GM18858 (cell line): ENCODE data around the gene PSME1.

Source experiments
- ATAC-seq: cut with Tn5 transposase; IDR thresholded peaks from one replicate; pipeline ENCODE4 v1.9.1; 2021; ENCODE audit not compliant: unreplicated experiment

PSME1 gene

DNA sequence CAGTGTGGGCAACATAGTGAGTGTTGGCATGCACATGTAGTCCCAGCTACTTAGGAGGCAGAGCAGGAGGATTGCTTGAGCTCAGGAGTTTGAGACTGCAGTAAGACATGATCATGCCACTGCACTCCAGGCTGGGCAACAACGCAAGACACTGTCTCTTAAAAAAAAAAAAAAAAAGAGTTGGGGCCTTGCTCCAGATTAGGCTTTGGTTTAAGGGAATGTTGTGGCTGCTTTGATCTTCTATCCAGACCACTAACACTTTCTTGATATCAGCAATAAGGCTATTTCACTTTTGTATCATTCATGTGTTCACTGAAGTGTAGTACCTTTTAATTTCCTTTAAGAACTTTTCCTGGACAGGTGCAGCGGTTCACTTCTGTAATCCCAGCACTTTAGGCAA lies 8.3 kb upstream of the PSME1 start:
- no peak for ATAC-seq

- ATAC-seq = no peak
Measured at GRCh38 chr14:24129410-24129998, 6.5 kb upstream of the PSME1 start.

DNA sequence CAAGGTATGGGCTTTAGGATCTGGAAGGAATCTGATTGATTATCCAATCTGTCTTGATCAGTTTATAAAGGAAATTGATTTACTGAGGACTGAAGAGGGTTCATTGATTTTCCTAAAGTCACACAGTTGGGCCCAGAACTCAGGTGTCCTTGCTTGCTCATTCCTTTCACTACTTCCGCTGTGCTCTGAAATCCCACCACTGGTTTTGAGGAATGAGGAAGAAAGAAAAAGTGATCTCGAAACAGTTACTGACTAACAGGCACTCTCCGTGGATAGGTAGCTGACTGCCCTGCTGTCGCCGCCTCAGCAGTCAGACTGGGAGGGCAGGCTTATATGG lies 5.6 kb upstream of the PSME1 start, which contains the start of gene FITM1:
Gene FITM1 (plus strand): TSS at position 280 of the 337 bp plus-strand sequence. CDS start 905 bp downstream, outside the sequence.
- ATAC-seq = no peak

DNA sequence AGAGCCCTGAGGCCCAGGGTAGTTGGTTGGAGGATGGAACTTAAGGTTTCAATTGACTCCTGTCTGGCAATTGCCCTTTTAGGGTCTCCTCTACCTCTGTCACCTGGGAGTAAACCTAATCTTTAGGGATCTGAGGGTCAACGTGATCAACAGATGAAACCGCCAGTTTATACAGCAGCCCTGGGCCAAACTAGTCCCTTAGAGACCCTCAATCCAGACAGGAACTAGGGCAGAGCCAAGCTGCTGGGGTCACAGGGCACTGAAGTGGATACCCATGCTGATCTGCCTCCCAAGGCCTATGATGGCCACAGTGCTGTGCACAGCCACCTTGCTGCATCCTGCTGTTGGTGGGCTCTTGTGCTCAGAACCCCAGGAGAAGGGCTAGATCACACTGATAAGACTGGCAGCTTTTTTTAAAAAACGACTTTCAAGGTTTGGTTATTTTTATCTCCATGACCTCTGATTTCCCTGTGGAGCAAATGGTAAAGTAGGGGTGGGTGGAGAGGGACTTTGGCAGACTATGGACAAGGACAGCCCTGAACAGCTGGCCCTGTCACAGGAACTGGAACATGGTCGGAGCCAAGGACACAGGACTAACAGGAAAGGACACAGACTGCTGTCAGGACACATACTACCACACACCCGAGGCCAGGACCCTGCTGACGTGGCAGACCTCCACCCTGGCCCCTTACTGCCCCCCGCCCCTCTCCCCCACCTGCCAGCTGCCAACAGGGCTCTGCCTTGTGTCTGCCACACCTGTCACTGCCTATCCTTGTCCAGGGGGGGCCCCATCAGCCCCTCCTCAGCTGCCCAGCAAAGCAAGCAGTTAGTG lies 5.1 kb upstream of the PSME1 start:
- ATAC-seq = no peak

DNA sequence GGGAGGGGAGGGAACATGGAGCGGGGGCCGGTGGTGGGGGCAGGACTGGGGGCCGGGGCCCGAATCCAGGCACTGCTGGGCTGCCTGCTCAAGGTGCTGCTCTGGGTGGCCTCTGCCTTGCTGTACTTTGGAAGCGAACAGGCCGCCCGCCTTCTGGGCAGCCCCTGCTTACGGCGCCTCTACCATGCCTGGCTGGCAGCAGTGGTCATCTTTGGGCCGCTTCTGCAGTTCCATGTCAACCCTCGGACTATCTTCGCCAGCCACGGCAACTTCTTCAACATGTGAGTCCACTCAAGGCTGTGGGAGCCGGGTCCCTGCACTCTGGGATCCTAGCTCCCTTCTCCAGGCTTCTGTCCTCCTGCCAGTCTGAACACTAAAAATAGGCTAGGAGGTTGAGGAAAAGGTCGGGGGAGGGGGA lies 4.4 kb upstream of the PSME1 start:
- ATAC-seq = no peak

DNA sequence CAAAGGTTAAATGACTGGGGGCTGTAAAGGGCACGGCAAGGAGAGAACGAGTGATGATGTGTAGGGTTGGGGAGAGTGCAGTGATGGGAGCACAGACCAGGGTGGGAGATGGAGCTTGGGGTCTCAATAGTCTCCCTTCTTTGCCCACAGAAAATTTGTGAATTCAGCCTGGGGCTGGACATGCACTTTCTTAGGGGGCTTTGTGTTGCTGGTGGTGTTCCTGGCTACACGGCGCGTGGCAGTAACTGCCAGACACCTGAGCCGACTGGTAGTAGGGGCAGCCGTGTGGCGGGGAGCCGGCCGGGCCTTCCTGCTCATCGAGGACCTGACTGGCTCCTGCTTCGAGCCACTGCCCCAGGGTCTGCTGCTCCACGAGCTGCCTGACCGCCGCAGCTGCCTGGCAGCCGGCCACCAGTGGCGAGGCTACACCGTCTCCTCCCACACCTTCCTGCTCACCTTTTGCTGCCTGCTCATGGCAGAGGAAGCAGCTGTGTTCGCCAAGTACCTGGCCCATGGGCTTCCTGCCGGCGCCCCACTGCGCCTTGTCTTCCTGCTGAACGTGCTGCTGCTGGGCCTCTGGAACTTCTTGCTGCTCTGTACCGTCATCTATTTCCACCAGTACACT lies 3.8 kb upstream of the PSME1 start:
- ATAC-seq = no peak

GRCh38 chr14:24132976-24133375 lies 3.0 kb upstream of the PSME1 start:
- no peak for ATAC-seq

- ATAC-seq = no peak
Measured at GRCh38 chr14:24133735-24134134, 2.3 kb upstream of the PSME1 start.

DNA sequence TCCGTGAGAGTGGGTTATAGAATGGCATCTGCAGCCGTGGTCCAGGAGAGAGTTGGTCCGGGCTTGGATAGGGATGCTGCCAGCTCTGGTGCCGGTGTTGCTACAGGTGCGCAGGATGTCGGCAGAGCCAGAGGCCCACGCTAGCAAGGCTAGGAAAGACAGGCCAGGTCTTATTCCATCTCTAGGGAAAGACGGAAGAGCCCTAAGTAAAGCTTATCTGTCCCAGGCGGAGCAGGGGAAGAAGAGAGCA lies 485 bp upstream of the PSME1 start:
- no peak for ATAC-seq

DNA sequence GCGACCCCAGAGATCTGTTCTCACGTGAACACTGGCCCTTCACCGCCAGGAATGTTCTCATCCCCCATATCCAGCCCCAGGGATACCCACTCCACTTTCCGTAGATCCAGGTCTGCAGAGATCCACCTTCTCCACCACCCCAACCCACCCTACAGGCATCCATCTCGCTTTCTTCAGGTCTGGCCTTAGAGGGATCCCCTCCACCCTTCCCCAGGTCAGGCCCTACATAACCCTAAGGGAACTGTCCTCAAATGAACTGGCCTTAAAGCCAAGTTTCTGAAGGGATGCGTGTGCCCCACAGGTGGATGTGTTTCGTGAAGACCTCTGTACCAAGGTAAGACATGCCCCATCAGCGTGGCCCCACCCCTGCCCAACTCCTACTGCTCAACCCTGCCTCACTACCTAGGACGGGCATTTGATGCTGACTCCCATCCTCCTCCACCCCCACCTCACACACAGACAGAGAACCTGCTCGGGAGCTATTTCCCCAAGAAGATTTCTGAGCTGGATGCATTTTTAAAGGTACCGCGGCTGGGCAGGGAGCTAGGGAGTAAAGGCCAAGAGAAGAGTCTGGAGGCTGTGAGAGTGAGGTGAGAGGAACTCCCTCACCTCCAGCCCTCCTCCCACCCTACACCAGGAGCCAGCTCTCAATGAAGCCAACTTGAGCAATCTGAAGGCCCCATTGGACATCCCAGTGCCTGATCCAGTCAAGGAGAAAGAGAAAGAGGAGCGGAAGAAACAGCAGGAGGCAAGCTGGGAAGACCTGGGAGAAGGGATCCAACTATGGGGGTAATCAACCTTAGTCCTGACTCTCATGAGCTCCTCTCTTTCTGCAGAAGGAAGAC lies 912 bp downstream of the PSME1 start:
- ATAC-seq = no peak

DNA sequence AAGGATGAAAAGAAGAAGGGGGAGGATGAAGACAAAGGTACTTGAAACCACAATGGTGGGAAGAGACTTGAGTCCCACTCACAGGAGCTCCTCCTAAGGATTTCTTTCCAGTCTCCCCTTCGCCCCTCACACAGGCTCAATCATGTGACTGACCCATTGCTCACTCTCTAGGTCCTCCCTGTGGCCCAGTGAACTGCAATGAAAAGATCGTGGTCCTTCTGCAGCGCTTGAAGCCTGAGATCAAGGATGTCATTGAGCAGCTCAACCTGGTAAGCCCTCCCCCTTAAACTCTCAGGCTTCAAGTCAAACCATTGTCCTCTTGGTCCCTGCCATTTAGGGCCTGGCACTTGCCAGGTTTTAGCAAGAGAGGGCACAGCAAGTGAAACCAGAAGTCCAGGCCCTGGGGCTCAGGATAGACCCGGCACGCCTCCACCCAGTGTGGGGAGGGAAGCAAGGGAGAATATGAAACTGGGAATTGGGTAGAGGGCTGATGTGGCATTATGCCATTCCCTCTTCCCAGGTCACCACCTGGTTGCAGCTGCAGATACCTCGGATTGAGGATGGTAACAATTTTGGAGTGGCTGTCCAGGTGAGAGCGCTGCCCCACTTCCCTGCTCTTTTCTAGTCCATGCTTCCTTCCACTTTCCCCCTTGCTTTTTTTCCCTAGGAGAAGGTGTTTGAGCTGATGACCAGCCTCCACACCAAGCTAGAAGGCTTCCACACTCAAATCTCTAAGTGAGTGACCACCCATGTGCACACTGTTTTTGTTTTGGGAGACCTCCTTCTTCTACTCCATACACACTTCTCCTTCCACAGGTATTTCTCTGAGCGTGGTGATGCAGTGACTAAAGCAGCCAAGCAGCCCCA lies 1.8 kb downstream of the PSME1 start:
- ATAC-seq = no peak

DNA sequence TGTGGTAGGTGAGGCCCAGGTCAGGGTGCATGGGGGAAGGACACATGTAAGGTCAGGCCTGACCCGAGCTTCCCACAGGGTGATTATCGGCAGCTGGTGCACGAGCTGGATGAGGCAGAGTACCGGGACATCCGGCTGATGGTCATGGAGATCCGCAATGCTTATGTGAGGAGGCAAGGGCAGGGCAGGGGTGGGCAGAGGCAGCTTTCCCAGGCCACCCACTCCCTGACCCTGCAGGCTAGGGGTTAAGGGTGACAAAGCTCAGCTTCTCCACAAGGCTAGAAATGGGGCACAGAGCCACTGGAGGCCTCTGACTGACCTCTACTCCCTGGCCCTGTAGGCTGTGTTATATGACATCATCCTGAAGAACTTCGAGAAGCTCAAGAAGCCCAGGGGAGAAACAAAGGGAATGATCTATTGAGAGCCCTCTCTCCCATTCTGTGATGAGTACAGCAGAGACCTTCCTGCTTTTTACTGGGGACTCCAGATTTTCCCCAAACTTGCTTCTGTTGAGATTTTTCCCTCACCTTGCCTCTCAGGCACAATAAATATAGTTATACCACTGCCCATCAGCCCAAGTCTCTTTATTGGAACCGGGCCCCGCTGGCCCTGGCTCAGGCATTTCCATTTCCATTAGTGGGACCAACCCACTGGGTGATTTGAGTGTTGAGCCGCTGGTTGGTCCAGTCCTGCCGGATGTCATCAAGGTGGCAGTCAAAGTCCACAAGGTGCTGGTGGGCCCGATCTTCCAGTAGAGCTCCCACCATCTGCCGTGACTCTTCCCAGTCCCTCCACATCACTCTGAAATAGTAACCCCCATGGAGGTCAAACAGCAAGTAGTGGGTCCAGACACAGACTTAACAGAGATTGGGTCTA lies 2.6 kb downstream of the PSME1 start:
- ATAC-seq = no peak

DNA sequence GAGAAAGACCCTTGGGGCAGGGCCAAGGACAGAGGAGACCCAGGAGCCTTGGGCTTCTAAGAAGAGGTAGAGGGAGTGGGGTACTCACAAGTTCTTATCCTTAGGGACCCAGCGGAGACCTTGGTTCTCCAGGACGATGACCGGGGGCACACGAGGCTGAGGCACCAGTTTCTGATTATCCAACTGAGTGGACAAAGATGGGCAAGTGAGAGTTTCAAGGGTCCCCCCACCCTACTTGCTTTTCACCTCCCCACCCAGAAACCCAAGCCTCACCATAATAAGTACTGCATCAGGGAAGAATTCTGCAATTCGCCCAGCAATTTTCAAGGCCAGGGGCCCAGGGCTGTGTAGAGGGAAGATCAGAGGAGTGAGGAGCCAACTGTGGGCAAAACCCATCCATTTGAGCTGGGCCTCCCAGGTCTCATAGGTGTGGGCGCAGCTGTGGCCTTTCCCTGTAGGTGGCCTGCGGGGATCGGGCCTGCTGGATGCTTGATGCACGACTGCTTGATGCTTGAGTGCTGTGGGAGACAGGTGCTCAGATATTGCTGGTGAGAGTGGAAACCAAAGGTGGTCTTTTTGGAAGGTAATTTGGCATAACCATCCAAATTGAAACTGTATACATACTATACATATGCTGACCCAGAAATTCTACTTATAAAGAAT lies 3.4 kb downstream of the PSME1 start:
- no peak for ATAC-seq

DNA sequence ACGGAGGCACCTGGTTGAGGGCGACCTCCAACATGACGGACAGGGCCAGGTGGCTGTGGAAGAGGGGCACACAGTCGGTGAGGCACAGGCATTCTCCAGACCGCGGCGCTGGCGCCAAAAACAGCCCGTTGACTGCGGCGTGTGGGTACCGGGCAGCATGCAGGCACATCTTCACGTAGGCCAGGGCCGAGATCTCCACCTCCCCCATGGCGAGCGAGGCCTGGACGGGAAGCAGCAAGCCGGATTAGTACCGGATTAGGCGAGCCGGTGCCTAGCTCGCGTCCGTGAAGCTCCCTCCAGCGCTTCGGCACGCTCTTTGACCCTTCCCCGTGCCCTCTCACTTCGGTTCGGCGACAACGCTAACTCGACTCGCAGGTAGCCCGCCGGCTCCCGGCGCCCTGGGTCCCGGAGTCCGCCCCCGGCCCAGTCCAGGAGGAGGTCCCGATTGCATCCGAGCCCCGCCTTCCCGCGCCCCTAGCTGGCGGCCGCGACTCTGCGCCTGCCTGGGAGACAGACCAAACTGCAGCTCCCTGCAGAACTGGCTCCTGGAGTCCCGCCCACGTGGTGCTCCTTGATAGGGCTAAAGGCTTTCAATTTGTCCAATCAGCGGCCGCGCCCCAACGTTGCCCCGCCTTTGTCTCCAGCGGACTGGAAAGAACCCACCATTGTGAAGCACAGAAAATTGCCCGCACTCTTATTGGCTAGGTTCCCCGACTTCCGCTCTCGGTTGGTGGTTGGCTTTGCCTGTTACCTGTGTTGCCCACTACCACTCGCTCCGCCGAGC lies 5.3 kb downstream of the PSME1 start, which contains the start of gene EMC9:
Gene EMC9 (minus strand): TSS at position 495 of the 784 bp plus-strand sequence. CDS start 287 bp downstream, at position 208.
- peak; percentile 76 for ATAC-seq

DNA sequence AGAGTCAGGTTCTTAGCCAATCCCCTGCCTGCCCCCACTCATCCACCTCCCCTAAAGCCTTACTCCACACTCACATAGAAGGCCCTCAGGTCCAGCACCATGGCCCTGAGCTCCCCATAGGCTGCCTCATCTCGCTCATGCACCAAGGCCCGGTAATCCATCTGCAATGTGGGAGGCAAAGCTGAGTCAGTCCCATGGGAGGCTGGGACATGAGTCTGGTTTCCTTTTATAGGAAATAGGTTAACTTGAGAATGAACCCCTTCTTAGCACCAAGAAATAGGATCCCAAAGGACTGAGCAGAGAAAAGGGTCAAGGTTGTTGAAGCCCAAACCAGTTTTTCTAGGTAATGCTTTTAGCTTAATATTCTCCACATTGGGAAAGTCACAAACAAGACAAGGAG lies 7.5 kb downstream of the PSME1 start:
- ATAC-seq = no peak

DNA sequence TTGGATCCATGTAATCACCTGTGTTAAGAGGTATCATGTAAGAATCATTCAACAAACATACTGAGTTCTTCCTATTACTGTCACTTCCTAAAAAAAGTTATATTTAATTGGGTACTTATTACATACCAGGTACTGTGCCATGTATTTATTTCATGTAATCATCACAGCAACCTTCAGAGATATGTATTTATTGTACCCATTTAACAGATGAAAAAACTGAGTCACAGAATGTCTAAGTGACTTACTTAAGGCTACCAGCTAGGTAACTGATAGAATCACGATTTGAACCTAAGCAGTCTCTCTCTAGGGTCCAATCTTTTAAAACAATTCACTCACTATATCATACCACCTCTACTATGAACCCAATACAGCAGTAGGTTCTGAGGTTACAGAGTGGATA lies 8.5 kb downstream of the PSME1 start:
- ATAC-seq = no peak

DNA sequence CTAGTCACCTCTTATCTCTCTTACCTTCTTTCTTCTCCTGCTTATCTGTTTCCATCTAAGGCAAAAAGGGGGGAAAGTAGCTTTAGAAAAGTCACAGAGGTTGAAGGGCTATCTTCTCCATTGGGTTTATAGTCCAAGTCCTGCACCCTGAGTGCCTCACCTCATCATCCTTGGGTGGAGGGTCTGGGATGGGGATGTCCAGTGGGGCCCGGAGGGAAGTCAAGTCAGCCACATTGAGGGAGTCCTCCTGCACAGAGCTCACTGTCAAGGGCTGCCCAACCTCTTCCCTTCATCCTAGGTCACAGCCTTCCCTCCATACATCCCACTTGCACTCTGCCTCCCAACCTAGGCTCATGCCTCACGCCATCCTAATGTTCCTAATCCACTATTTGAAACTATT lies 9.2 kb downstream of the PSME1 start:
- no peak for ATAC-seq

DNA sequence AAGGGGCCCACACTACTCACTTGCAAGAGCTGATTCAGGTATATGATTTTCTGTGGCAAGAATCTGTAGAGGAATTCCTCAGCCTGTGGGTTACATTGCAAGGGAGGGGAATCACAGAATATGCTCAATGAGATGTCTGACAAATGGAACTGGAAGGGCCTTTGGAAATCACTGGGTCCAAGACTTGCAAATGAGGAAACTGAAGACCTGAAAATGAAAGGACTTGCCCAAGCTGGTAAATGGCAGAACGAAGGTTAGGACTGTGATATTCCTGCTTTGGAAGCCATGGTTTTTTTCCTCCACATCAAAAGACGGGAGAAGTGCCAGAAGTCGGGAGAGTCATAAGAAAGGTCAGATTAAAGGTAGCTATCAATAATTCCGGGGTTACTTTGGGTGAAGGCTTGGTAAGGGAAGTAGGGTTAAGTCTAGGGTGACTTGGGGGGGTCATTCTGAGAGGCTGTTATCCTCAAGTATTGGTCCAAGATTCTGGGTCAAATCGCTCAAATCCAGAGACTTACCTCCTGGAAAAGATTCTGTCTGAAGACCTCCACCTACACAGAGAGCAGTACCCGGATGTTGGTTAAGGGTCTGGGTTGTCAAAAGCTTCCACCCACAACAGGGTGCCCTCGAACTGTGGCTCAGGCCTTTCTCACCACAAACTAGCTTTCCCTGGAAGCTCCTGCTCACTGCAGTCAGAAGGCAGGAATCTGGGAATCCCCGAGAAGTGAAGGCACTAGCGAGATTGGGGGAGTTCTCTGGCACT lies 9.9 kb downstream of the PSME1 start:
- ATAC-seq = no peak
